ENCODE measurements around the gene FAAP20. TPM values are rescaled to one million over a fixed set of nuclear protein-coding genes. Genes with fewer than 3 reads are reported as not detected.

FAAP20 gene
- total and polyA plus RNA-seq, 2 donors (not counting 1 experiment from before 2014, with no cell fraction given): 31.2 to 68.1 TPM

DNA sequence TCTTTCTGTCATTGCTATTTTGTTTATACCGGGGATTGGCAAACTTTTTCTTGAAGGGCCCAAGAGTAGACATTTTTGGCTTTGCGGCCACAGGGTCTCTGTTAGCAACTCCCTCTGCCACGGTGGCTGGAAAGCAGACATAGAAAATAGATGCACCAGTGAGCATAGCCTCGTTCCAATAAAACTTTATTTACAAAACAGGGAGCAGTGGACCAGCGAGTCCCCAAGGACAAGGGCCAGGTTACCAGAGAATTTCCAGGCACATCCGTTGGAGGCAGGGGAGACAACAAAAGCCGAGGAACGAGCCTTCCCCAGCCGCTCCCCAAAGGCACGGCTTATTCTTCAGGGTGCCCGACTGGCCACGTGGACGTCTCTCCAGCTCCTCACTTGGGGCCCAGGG lies 26.5 kb downstream of the FAAP20 start:
- no peak for ATAC-seq (ENCODE audit: low read depth)
- no peak overlapping the region for H3K27ac Mint-ChIP-seq
- Histone ChIP-seq H3K27me3 (replicated peaks in 1 of 4; ENCODE audit: control extremely low read depth in 1 of 4, control insufficient read depth in 3 of 4, insufficient read depth in 4 of 4, low read length in 3 of 4) (no peaks in the 10 kb centered on the region), H4K20me1 (ENCODE audit: control insufficient read depth, insufficient read depth, low read length, poor library complexity, severe bottlenecking) (no peaks in the 10 kb centered on the region), H3K4me2 (replicated peaks; ENCODE audit: low read depth, low read length, poor library complexity, severe bottlenecking) (no peak overlapping the region), H3K4me1 (ENCODE audit: control insufficient read depth in 2 of 2, insufficient read depth in 2 of 2, low read length in 2 of 2) (no peaks in the 10 kb centered on the region), H3K36me3 (replicated peaks in 1 of 2; ENCODE audit: control extremely low read depth in 1 of 2, control insufficient read depth in 1 of 2, extremely low read depth in 1 of 2, insufficient read depth in 2 of 2, low read length in 1 of 2) (no peaks in the 10 kb centered on the region), H3K4me3 (ENCODE audit: control extremely low read depth in 1 of 5, extremely low read depth in 1 of 5, insufficient read depth in 1 of 5, low read depth in 2 of 5, low read length in 4 of 5) (no peak overlapping the region), H3K9ac (ENCODE audit: low read length) (no peak overlapping the region), H3K27ac (ENCODE audit: low read length in 2 of 2) (no peak overlapping the region), H3K9me3 (ENCODE audit: control extremely low read depth in 1 of 3, control insufficient read depth in 2 of 3, insufficient read depth in 1 of 3, low read length in 2 of 3) (peaks cover 0 to 12% (median 0%) of the 10 kb centered on the region in 3 donors), H3K79me2 (ENCODE audit: control insufficient read depth, insufficient read depth, low read length) (no peaks in the 10 kb centered on the region), H2AFZ (ENCODE audit: insufficient read depth, low read depth, low read length, poor library complexity, severe bottlenecking) (no peak overlapping the region)
- CTCF ChIA-PET: interaction anchor here (1.1 kb wide), 1 partner anchor 8 kb away, joined by 4 read pairs; no protein-coding TSS in a partner anchor
- no peaks in the 10 kb centered on the region for H3K4me1 Mint-ChIP-seq
- H3K4me3 Mint-ChIP-seq: no peak overlapping the region
- WGBS (ENCODE audit: insufficient coverage): 98% methylated on average over 13 of the region's 13 CpGs
- intact Hi-C loops (cut with micrococcal nuclease): no loop called here
- POLR2A ChIA-PET: no interaction called here
- H3K27me3 Mint-ChIP-seq: no peaks in the 10 kb centered on the region
- TF ChIP-seq, protein P1, sequence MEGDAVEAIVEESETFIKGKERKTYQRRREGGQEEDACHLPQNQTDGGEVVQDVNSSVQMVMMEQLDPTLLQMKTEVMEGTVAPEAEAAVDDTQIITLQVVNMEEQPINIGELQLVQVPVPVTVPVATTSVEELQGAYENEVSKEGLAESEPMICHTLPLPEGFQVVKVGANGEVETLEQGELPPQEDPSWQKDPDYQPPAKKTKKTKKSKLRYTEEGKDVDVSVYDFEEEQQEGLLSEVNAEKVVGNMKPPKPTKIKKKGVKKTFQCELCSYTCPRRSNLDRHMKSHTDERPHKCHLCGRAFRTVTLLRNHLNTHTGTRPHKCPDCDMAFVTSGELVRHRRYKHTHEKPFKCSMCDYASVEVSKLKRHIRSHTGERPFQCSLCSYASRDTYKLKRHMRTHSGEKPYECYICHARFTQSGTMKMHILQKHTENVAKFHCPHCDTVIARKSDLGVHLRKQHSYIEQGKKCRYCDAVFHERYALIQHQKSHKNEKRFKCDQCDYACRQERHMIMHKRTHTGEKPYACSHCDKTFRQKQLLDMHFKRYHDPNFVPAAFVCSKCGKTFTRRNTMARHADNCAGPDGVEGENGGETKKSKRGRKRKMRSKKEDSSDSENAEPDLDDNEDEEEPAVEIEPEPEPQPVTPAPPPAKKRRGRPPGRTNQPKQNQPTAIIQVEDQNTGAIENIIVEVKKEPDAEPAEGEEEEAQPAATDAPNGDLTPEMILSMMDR (IDR thresholded peaks at IDR 0.05): no peak
- no peak for TF ChIP-seq EZH2 (IDR thresholded peaks at IDR 0.05; ENCODE audit: borderline replicate concordance, insufficient read depth, low read depth, low read length, poor library complexity, severe bottlenecking)
- no peak for DNase-seq
- no peaks in the 10 kb centered on the region for H3K9me3 Mint-ChIP-seq (ENCODE audit: insufficient read depth)

DNA sequence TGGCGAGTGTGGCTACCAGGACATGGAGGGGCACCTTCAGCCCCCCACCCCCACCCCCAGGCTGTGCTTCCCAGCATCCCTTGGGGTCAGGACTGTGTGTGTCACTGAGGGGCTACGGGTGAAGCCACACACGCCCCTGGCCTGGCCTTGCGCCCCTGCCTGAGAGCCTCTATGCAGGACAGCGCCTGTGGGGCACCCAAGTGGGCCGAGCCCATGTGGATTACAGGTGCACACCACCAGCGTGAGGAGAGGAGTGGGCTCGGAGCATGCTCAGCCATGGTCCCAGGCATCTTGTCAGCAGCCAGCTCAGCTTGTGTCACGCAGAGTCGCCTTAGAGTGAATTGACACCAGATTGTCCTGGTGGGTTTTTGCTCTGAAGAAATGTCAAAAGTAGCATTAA lies 27.9 kb downstream of the FAAP20 start:
- DNase-seq (no peak), ATAC-seq (ENCODE audit: low read depth) (no peak)
- Histone ChIP-seq H3K27me3 (replicated peaks in 1 of 4; ENCODE audit: control extremely low read depth in 1 of 4, control insufficient read depth in 3 of 4, insufficient read depth in 4 of 4, low read length in 3 of 4) (no peaks in the 10 kb centered on the region), H3K4me1 (ENCODE audit: control insufficient read depth in 2 of 2, insufficient read depth in 2 of 2, low read length in 2 of 2) (no peaks in the 10 kb centered on the region), H3K79me2 (ENCODE audit: control insufficient read depth, insufficient read depth, low read length) (no peaks in the 10 kb centered on the region), H3K9ac (ENCODE audit: low read length) (no peak overlapping the region), H3K4me3 (ENCODE audit: control extremely low read depth in 1 of 5, extremely low read depth in 1 of 5, insufficient read depth in 1 of 5, low read depth in 2 of 5, low read length in 4 of 5) (no peak overlapping the region), H3K36me3 (replicated peaks in 1 of 2; ENCODE audit: control extremely low read depth in 1 of 2, control insufficient read depth in 1 of 2, extremely low read depth in 1 of 2, insufficient read depth in 2 of 2, low read length in 1 of 2) (no peaks in the 10 kb centered on the region), H3K9me3 (ENCODE audit: control extremely low read depth in 1 of 3, control insufficient read depth in 2 of 3, insufficient read depth in 1 of 3, low read length in 2 of 3) (peaks cover 0 to 14% (median 0%) of the 10 kb centered on the region in 3 donors), H3K4me2 (replicated peaks; ENCODE audit: low read depth, low read length, poor library complexity, severe bottlenecking) (no peak overlapping the region), H2AFZ (ENCODE audit: insufficient read depth, low read depth, low read length, poor library complexity, severe bottlenecking) (no peak overlapping the region), H4K20me1 (ENCODE audit: control insufficient read depth, insufficient read depth, low read length, poor library complexity, severe bottlenecking) (no peaks in the 10 kb centered on the region), H3K27ac (ENCODE audit: low read length in 2 of 2) (no peak overlapping the region)
- Mint-ChIP-seq H3K27me3 (no peaks in the 10 kb centered on the region), H3K4me3 (no peak overlapping the region), H3K27ac (no peak overlapping the region), H3K4me1 (no peaks in the 10 kb centered on the region), H3K9me3 (ENCODE audit: insufficient read depth) (no peaks in the 10 kb centered on the region)
- intact Hi-C loops (cut with micrococcal nuclease): no loop called here
- POLR2A ChIA-PET: no interaction called here
- no peak for TF ChIP-seq EZH2 (IDR thresholded peaks at IDR 0.05; ENCODE audit: borderline replicate concordance, insufficient read depth, low read depth, low read length, poor library complexity, severe bottlenecking)
- TF ChIP-seq, protein P1 (IDR thresholded peaks at IDR 0.05): no peak
- WGBS (ENCODE audit: insufficient coverage): 99% methylated on average over 7 of the region's 10 CpGs
- CTCF ChIA-PET: no interaction called here

Data from B cell (primary cell).